Heart right ventricle (tissue), 16 donors: Measurements from ENCODE around the gene AMZ2. TPM values are rescaled to one million over a fixed set of nuclear protein-coding genes. Genes with fewer than 3 reads are reported as not detected.

Experiments
- ATAC-seq, 8 donors: fragments of 200-7000 bp; cut with Tn5 transposase; one replicate each; pipeline ENCODE4 v1.9.1; 2020; ENCODE audit warnings: mild to moderate bottlenecking in 8 of 8, moderate library complexity in 8 of 8, moderate number of reproducible peaks in 1 of 8
- DNase-seq, 2 donors: peaks; one replicate each; pipeline ENCODE4 v3.0.0-alpha.2; 2020
- H3K27ac ChIP-seq, 10 donors: fragments of 200-600 bp; sonication (generic) in 2 of 10; one replicate each; pipeline versions ENCODE4 v1.5.0 to v1.8.0; 2020 to 2022; ENCODE audit warnings: mild to moderate bottlenecking in 3 of 10
- H3K27me3 ChIP-seq, 7 donors: fragments of 200-600 bp; one replicate each; pipeline ENCODE4 v1.8.0; 2021 to 2022; ENCODE audit warnings: mild to moderate bottlenecking in 2 of 7
- H3K36me3 ChIP-seq, 9 donors: fragments of 200-600 bp; sonication (generic) in 1 of 9; one replicate each; pipeline versions ENCODE4 v1.5.0 to v1.8.0; 2020 to 2022; ENCODE audit warnings: mild to moderate bottlenecking in 2 of 9
- H3K4me1 ChIP-seq, 9 donors: fragments of 200-600 bp; sonication (generic) in 1 of 9; one replicate each; pipeline versions ENCODE4 v1.5.0 to v1.8.0; 2020 to 2022; ENCODE audit warnings: mild to moderate bottlenecking in 4 of 9
- H3K4me3 ChIP-seq, 10 donors: fragments of 200-600 bp; sonication (generic) in 2 of 10; one replicate each; pipeline versions ENCODE4 v1.5.0 to v1.8.0; 2020 to 2022; ENCODE audit warnings: mild to moderate bottlenecking in 7 of 10, moderate library complexity in 2 of 10
- H3K9me3 ChIP-seq, 11 donors: fragments of 200-600 bp in 10 of 11; sonication (generic) in 2 of 11; one replicate each; pipeline versions ENCODE4 v1.5.0 to v1.8.0; 2013 to 2022; ENCODE audit warnings: mild to moderate bottlenecking in 2 of 11, control low read depth in 1 of 11, moderate library complexity in 1 of 11
- CTCF ChIP-seq, 9 donors: fragments of 200-600 bp; sonication (generic) in 2 of 9; IDR thresholded peaks; one replicate each; pipeline versions ENCODE4 v1.5.0 to v1.8.0; 2021 to 2022; ENCODE audit warnings: antibody characterized with exemption in 9 of 9, mild to moderate bottlenecking in 5 of 9, moderate library complexity in 1 of 9
- whole genome bisulfite sequencing, 2 donors: extraction: QIAGEN DNeasy Blood & Tissue Kit; methylation state at CpG; one replicate each; pipeline ENCODE4 v1.1.7; 2013; ENCODE audit warnings: inconsistent platforms in 1 of 2; 5-methylcytosine and 5-hydroxymethylcytosine counted together
- intact Hi-C, 10 donors: fragments of 100-400 bp; cut with DNase I; formaldehyde crosslinking; loops; one replicate each; pipeline versions ENCODE4 v1.11.1 to v1.14.2; 2022
- long read RNA-seq, 3 donors: library from polyadenylated mRNA; unstranded; transcript quantifications; one replicate each; pipeline ENCODE4 v2.0.0, GENCODE V29; 2020 to 2021
- polyA plus RNA-seq, 2 donors: library from polyadenylated mRNA; stranded (reverse); fragments of 200-250 nt; gene quantifications; one replicate each; pipeline ENCODE4 v1.2.3, GENCODE V29; 2013
- total RNA-seq, 10 donors: library from RNA; stranded (reverse); fragmentation: NEBNext Ultra II Directional in 3 of 10; extraction: Animal tissue kit (Norgen Biotek cat#: 25700) in 3 of 10; gene quantifications; one replicate each; pipeline versions ENCODE4 v1.2.1 to v1.2.4, GENCODE V29; 2021 to 2023
- donor health status: Arrhythmogenic right ventricular cardiomyopathy.
- donor health status: ischemic (EF 13 %, LVEDD 7.1; RV severe dilation, severe dysfunction).
- donor health status: healthy with polysubstance abuse.
- donor health status: DM: no; HTN: yes; CAD: no.
- donor health status: DM: no; HTN: no; CAD: no.
- donor health status: ischemic (EF 25% LVEDD 6.9; RV normal size, moderate dysfunction).
- donor health status: ischemic (EF 25% LVEDD 5.7; RV mildly dilated, moderate dysfunction).
- donor health status: healthy.
- donor health status: DM: yes; HTN: yes; CAD: no.
- donor health status: Ischemic cardiomyopathy.
- donor health status: ischemic (EF 35%, LVEDD 5.7; RV mildly dilated, moderate dysfunction).
- donor health status: nonischemic (EF 11% LVEDD 7.7; RV severe dilation, severe dysfunction).
- donor health status: DM: yes; HTN: yes; CAD: no.
- donor health status: PGD.
- donor health status: ischemic (EF 29% LVEDD 5.4; RV normal size, mild dysfunction).
- donor health status: nonischemic (EF 23%, LVEDD 6.1; RV moderate dilation, normal function).

Gene AMZ2
- total RNA-seq (100 to 1,000 TPM in 8 of 10 donors, 10 to 100 TPM in 2; 70.7 to 140 (median 111) TPM), polyA plus RNA-seq (10 to 100 TPM; 41.6 to 77.4 TPM)
- long read RNA-seq, donor 1, transcript AMZ2-202 (7 exons, 2,402 nt): major isoform, 44 of 79 reads
- long read RNA-seq, donor 1, transcript AMZ2-203 (8 exons, 1,378 nt): minor isoform, 13 of 79 reads
- long read RNA-seq, donor 1, partial matches to known transcripts: 0 of 79 reads
- long read RNA-seq, donor 1, other reads (novel, unspliced or antisense): 21 of 79 reads
- long read RNA-seq, donor 2, transcript AMZ2-202 (7 exons, 2,402 nt): major isoform, 93 of 158 reads
- long read RNA-seq, donor 2, transcript AMZ2-203 (8 exons, 1,378 nt): minor isoform, 14 of 158 reads
- long read RNA-seq, donor 2, partial matches to known transcripts: 2 of 158 reads
- long read RNA-seq, donor 2, other reads (novel, unspliced or antisense): 47 of 158 reads
- long read RNA-seq, donor 3, transcript AMZ2-203 (8 exons, 1,378 nt): minor isoform, 25 of 141 reads
- long read RNA-seq, donor 3, transcript AMZ2-202 (7 exons, 2,402 nt): major isoform, 69 of 141 reads
- long read RNA-seq, donor 3, partial matches to known transcripts: 3 of 141 reads
- long read RNA-seq, donor 3, other reads (novel, unspliced or antisense): 38 of 141 reads

- Histone ChIP-seq H3K27ac (peak within 1 kb of the TSS; percentile 86 to 98 (median 97)), H3K36me3 (peaks cover 0 to 26% (median 13%) of the 10 kb centered on the region in 9 donors), H3K4me1 (peaks cover 0 to 25% (median 13%) of the 10 kb centered on the region in 9 donors), H3K9me3 (no peaks in the 10 kb centered on the region), H3K4me3 (peak within 1 kb of the TSS; percentile 61 to 91 (median 80)), H3K27me3 (no peaks in the 10 kb centered on the region)
- peak in 2 of 9 donors; percentile 2 to 8 for TF ChIP-seq CTCF (IDR thresholded peaks at IDR 0.05)
- peak; percentile 98 to 100 (median 99) for ATAC-seq
- intact Hi-C loops: loop anchor here in 4 of 10 donors (5.0 kb wide), 2 partner anchors 40 to 210 kb away; partner anchors contain the start of gene WIPI1 (in 1 of the 4)
- WGBS, 2 donors: 0% methylated on average over 95 to 97 of the region's 97 CpGs
- DNase-seq: peak; percentile 93 to 97
Observed at GRCh38 chr17:68247445-68248198, at the start of gene AMZ2. Gene AMZ2, plus strand, starts transcription at chr17:68248043. Its CDS starts 2,145 bp downstream, at chr17:68250188.

- Histone ChIP-seq H3K36me3 (no peaks in the 10 kb centered on the region), H3K4me3 (peak overlapping the region in 9 of 10 donors; percentile 17 to 61 (median 41)), H3K9me3 (no peaks in the 10 kb centered on the region), H3K4me1 (peaks cover 15 to 56% (median 53%) of the 10 kb centered on the region in 9 donors), H3K27ac (no peak overlapping the region), H3K27me3 (peaks cover 27 to 72% (median 52%) of the 10 kb centered on the region in 7 donors)
- TF ChIP-seq CTCF (IDR thresholded peaks at IDR 0.05): no peak
- intact Hi-C loops: no loop called here
- peak in 1 of 8 donors; percentile 18 for ATAC-seq
- DNase-seq: no peak
- 2 to 3% methylated on average over 95 to 101 of the region's 101 CpGs for WGBS, 2 donors
Observed at GRCh38 chr17:68198931-68199836, 48.7 kb upstream of the AMZ2 start.

- Histone ChIP-seq H3K4me1 (peaks cover 15 to 62% (median 59%) of the 10 kb centered on the region in 9 donors), H3K27me3 (peaks cover 27 to 69% (median 52%) of the 10 kb centered on the region in 7 donors), H3K36me3 (no peaks in the 10 kb centered on the region), H3K9me3 (no peaks in the 10 kb centered on the region), H3K4me3 (peak overlapping the region in 9 of 10 donors; percentile 23 to 61 (median 41)), H3K27ac (peak overlapping the region in 1 of 10 donors; percentile 35)
- TF ChIP-seq CTCF (IDR thresholded peaks at IDR 0.05): no peak
- ATAC-seq: peak in 2 of 8 donors; percentile 14 to 15
- DNase-seq: no peak
- WGBS, 2 donors: 3 to 5% methylated on average over 30 of the region's 30 CpGs
- intact Hi-C loops: loop anchor here in 4 of 10 donors (1.0 to 10.0 kb wide), 4 partner anchors 27 to 265 kb away; no protein-coding TSS in a partner anchor
Observed at GRCh38 chr17:68199837-68200688, 47.8 kb upstream of the AMZ2 start.
